GM19372 (cell line): ENCODE results near the gene KLHL28.

ENCODE experiments used
- ATAC-seq: cut with Tn5 transposase; IDR thresholded peaks from one replicate; pipeline ENCODE4 v1.9.1; 2021; ENCODE audit warnings: mild to moderate bottlenecking, low read depth, moderate library complexity; ENCODE audit not compliant: unreplicated experiment

Gene KLHL28

DNA sequence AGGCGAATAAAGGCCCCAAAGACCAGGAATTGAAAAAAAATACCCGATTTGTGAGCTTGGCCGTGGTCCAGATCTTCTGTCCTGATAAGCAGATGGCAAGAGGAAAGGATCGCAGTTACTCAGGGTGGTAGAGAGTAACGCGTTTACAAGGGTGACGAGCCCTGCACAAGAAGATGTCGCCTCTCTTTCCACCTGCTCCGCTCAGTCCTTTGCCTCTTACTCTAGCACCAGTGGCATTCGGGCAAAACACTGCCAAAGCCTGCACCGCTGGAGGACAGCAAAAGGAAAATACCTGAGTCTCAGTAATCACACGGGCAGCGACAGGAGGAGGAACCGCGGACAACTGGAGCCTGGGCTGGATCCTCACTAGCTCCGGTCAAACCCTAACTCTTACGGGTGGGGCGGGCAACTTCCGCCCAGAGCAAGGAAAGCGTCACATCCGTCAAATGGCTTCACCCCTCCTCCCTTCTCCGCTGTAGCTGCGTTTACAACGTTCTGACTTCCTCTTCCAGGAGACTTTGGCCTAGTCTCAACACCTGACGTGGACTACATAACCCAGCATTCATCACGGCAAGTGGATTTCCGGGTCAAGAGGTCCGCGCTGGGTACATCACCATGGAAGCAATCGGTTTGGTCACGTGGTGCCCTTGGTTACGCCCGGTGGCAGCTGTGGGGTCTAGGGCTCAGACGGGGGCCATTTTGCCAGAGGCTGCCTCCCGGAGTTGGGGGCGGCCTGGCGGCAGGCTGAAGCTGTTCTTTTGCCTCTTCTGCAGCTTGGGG, at the start of gene KLHL28, which contains the start of gene TOGARAM1:
KLHL28 (minus strand) TSS at position 394 of the 780 bp plus-strand sequence. CDS start 16,019 bp downstream, outside the sequence.
TOGARAM1 (plus strand) TSS at position 637 of the 780 bp plus-strand sequence. CDS start 232 bp downstream, outside the sequence.
- ATAC-seq, result peak; percentile 91

- ATAC-seq, result no peak
These were observed 42.2 kb upstream of the KLHL28 start for GRCh38 chr14:45003924-45004323.

- ATAC-seq, result no peak
These were observed 34.1 kb upstream of the KLHL28 start for GRCh38 chr14:44995770-44996294.

DNA sequence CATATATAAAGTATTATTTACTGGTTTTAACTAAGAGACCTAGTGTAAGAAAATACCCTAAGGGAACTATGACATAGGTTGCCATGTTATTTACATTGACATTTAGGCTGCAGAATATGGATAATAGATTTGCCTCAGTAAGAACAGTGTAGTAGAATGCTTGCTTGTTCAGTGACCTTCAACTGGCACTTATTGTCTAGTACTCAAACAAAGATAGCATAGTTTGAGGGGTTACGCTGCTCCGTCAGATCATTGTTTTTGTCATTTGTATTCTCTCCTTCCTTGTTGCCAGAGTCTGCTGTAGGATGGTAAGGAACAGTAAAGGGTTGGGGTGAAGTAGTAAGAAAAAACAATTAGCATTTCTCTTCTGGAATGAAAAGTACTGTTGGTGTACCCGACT, 33.4 kb upstream of the KLHL28 start:
- no peak for ATAC-seq

DNA sequence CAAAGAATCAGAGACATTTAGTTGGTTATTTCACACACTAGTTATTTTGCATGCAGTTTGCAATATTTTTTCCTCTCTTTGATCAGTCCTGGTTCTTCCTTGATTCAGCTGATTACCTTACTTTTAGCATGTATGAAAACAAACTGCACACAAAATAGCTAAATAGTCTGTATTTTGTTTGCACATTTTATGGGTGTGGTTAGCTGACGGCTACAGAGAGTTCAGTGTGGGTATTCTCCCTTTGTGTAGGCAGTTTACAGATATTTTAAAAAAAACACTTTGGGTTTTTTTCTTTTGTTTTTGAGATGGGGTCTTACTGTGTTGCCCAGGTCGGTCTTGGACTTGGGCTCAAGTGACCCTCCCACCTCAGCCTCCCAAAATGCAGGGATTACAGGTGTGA, 28.8 kb upstream of the KLHL28 start:
- no peak for ATAC-seq

DNA sequence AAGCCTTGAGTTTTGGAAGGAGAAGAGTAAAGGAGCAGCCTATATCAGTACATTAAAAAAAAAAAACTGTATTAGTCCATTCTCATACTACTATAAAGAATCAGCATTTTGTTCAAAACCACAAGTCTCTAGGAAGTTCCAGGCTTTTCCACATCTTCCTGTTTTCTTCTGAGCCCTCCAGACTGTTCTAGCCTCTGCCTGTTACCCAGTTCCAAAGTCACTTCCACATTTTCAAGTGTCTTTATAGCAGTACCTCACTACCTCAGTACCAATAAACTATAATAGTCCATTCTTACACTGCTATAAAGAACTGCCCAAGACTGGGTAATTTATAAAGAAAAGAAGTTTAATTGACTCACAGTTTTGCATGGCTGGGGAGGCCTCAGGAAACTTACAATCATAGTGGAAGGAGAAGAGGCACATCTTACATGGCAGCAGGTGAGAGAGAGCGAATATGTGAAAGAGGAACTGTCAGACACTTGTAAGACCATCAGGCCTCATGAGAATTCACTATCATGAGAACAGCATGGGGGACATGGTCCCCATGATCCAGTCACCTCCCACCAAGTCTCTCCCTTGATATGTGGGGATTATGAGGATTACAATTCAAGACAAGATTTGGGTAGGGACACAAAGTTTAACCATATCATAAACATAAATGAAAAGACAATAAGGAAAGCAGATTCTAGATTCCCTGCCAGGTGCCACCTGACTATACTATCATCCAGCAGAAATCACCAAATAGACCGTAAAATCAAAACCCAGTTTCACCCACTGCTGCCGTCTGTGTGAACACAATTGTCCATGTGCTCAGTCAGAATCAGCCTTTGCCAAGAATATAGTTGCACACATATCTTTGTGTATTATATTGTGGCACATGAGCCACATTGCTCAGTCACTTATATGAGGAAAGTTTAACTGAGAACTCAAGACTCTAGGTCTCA, 28.0 kb upstream of the KLHL28 start:
- no peak for ATAC-seq

GRCh38 chr14:44988694-44989093, 26.9 kb upstream of the KLHL28 start:
- no peak for ATAC-seq

- ATAC-seq, result no peak
These were observed 20.8 kb upstream of the KLHL28 start for GRCh38 chr14:44982594-44982993.

GRCh38 chr14:44981198-44981597, 19.5 kb upstream of the KLHL28 start:
- ATAC-seq, result no peak

- ATAC-seq, result no peak
These were observed 18.1 kb upstream of the KLHL28 start for GRCh38 chr14:44979740-44980356.

DNA sequence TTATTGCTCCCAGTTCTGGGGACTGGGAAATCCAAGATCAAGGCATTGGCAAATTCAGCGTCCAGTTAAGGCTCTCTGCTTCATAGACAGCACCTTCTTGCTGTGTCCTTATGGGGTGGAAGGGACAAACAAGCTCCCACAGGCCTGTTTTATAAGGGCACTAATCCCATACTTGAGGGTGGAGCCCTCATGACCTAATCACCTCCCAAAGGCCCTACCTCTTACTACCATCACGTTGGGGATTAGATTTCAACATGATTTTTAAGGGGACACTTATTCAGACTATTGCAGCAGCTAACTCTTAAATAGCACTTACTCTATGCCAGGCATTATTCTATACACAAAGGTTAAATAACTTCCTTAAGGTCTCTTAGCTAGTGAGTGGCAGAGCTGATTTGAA, 17.5 kb upstream of the KLHL28 start:
- no peak for ATAC-seq

- no peak for ATAC-seq
These were observed 9.7 kb upstream of the KLHL28 start for GRCh38 chr14:44971459-44971858.

- no peak for ATAC-seq
These were observed 9.2 kb upstream of the KLHL28 start for GRCh38 chr14:44970907-44971306.

DNA sequence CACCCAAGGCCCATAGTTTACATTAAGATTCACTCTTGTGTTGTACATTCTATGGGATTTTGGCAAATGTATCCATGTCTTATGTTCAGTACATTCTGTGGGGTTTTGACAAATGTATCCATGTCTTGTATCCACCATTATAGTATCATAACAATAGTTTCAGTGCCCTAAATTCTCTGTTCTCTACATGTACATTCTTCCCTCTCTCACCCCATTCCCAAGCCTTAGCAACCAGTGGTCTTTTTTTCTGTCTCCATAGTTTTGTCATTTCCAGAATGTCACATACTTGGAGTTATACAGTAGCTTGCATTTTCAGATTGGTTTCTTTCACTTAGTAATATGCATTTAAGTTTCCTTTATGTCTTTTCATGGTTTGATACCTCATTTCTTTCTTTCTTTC, 7.0 kb upstream of the KLHL28 start:
- no peak for ATAC-seq

GRCh38 chr14:44966601-44967336, 5.0 kb upstream of the KLHL28 start:
- no peak for ATAC-seq

DNA sequence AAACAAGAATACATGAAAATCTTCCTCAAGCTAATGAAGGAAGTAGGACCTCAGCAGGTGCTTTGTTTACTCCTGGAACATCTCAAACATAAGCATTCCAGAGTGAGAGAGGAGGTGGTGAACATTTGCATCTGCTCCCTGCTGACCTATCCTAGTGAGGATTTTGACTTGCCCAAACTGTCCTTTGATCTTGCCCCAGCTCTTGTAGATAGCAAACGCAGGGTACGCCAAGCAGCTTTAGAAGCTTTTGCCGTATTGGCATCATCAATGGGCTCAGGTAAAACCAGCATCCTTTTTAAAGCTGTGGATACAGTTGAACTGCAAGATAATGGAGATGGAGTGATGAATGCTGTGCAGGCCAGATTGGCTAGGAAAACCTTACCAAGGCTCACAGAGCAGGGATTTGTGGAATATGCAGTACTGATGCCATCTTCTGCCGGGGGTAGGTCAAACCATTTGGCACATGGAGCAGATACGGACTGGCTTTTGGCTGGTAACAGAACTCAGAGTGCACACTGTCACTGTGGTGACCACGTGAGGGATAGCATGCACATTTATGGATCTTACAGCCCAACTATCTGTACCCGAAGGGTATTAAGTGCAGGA, 2.1 kb upstream of the KLHL28 start:
- ATAC-seq, result no peak

GRCh38 chr14:44963044-44963528, 1.3 kb upstream of the KLHL28 start:
- ATAC-seq, result no peak

GRCh38 chr14:44962334-44963043, 742 bp upstream of the KLHL28 start:
- ATAC-seq, result peak; percentile 14

GRCh38 chr14:44961151-44961553, 595 bp downstream of the KLHL28 start:
- peak; percentile 24 for ATAC-seq
